ENCODE results near the gene WWC2.

The WWC2 gene

DNA sequence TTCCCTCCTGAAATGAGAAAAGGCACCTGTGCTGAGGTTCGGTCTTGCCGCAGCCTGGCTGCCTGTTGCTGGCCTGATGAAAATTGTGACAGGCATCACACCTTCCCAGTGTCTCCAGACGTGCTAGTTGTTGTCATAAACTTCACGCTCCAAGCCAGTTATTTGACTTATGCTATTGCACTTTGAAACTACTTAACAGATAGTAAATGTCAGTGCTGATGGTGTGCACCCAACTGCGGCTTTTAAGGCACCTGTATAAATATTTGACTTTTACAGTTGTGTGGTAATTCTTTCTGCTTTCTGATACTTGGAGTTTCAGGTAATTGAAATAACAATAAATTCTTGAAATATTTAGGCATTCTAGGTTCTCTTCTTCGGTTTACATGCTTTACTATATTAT is 1.8 kb downstream of the WWC2 start:
- no peak overlapping the region for H3K27ac ChIP-seq

DNA sequence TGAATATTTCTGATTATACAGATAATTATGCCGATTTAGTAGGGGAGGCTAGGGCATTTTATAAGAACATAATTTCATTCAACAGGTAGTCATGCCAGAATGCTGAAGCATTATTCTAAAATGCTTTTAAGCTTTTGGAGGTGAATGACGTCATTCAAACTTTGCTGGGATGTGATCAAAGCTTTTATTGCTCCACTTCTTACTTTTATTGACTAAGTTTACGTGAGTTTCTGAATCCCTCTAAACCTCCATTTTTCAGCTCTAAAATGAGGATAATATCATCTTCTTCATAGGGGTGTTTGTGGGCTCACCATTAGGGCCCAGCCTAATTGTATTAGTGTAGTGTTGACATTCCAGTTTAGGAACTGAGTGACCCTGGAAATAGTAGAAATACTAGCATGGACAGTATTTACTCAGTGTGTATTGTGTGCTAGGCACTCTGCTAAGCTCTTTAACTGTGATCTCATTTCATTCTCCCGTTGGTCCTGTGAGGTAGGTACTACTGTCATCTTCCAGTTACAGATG is 3.0 kb downstream of the WWC2 start:
- H3K27ac ChIP-seq, result no peak overlapping the region
- TF ChIP-seq ZFX (IDR thresholded peaks at IDR 0.05), result no peak
- TF ChIP-seq, protein P1, sequence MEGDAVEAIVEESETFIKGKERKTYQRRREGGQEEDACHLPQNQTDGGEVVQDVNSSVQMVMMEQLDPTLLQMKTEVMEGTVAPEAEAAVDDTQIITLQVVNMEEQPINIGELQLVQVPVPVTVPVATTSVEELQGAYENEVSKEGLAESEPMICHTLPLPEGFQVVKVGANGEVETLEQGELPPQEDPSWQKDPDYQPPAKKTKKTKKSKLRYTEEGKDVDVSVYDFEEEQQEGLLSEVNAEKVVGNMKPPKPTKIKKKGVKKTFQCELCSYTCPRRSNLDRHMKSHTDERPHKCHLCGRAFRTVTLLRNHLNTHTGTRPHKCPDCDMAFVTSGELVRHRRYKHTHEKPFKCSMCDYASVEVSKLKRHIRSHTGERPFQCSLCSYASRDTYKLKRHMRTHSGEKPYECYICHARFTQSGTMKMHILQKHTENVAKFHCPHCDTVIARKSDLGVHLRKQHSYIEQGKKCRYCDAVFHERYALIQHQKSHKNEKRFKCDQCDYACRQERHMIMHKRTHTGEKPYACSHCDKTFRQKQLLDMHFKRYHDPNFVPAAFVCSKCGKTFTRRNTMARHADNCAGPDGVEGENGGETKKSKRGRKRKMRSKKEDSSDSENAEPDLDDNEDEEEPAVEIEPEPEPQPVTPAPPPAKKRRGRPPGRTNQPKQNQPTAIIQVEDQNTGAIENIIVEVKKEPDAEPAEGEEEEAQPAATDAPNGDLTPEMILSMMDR (conservative IDR thresholded peaks at IDR 0.05), result no peak

More for the DNA sequence above, 1.8 kb downstream of the WWC2 start:
- no peak for TF ChIP-seq ZFX (IDR thresholded peaks at IDR 0.05)
- TF ChIP-seq, protein P1 (conservative IDR thresholded peaks at IDR 0.05), result no peak

DNA sequence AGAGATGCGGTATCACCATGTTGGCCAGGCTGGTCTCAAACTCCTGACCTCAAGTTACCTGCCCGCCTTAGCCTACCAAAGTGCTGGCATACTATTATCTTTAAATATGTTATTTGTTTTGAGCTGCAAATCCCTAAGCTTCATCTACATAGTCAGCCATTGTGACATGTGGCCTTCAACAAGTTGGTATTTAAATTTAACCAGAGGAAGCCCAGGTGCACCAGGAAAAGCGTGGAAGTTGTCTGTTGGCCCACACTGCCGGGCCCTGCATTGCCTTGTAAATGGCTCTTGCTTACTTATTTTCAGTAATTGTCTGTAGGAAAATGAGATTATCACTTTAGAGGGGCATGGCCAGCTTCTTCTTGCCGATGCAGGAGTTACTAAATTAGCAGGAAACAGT is 6.0 kb downstream of the WWC2 start:
- no peak overlapping the region for H3K27ac ChIP-seq
- TF ChIP-seq, protein P1 (conservative IDR thresholded peaks at IDR 0.05), result no peak
- no peak for TF ChIP-seq ZFX (IDR thresholded peaks at IDR 0.05)

DNA sequence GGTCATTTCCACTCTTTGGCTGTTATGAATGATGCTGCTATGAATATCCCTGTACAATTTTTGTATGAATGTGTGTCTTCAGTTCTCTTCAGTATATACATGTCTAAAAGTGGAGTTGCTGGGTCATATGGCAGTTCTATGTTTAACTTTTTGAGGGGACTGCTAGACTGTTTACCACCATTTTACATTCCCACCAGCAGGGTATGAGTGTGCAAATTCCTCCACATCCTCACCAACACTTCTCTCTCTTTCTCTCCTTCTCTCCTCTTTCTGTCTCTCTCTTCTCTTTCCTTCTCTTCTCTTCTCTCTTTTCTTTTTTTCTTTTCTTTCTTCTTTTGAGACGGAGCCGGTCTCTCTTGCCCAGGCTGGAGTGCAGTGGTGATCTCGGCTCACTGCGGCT is 7.8 kb downstream of the WWC2 start:
- no peak for TF ChIP-seq ZFX (IDR thresholded peaks at IDR 0.05)
- TF ChIP-seq, protein P1 (conservative IDR thresholded peaks at IDR 0.05), result no peak
- H3K27ac ChIP-seq, result no peak overlapping the region

- TF ChIP-seq ZFX (IDR thresholded peaks at IDR 0.05), result no peak
- TF ChIP-seq, protein P1 (conservative IDR thresholded peaks at IDR 0.05), result no peak
- H3K27ac ChIP-seq, result no peak overlapping the region
Observed at GRCh38 chr4:183107891-183108459, 8.9 kb downstream of the WWC2 start.

- no peak overlapping the region for H3K27ac ChIP-seq
- no peak for TF ChIP-seq ZFX (IDR thresholded peaks at IDR 0.05)
- TF ChIP-seq, protein P1 (conservative IDR thresholded peaks at IDR 0.05), result no peak
Observed at GRCh38 chr4:183110244-183110643, 11.2 kb downstream of the WWC2 start.

DNA sequence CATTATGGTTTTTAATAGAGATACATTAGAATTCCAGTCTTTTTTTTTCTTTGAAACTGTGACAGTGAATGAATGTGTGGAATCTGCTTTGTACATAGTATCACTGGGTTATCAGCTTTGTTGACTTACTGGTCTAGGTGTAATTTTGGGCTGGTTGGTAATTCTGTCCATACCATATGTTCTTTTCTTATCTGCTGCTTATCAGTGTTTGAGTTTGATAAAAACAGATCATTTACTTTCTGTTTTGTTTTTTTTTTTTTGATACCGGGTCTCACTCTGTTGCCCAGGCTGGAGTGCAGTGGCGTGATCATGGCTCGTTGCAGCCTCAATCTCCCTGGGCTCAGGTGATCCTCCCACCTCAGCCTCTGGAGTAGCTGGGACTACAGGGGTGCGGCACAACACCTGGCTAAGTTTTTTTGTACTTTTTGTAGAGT is 12.4 kb downstream of the WWC2 start:
- no peak overlapping the region for H3K27ac ChIP-seq
- TF ChIP-seq ZFX (IDR thresholded peaks at IDR 0.05), result no peak
- TF ChIP-seq, protein P1 (conservative IDR thresholded peaks at IDR 0.05), result no peak

All from C4-2B (cell line).